Spleen (tissue), 7 donors: ENCODE data around the gene TMC1.

Source experiments
- CTCF ChIP-seq, 11 experiments: fragments of 200-600 bp in 7 of 11; fragments of 450-650 bp in 4 of 11; sonication (generic) in 4 of 11; IDR thresholded peaks in 8 of 11; conservative IDR thresholded peaks in 3 of 11; 1 replicate in 7 of 11; 2 replicates in 4 of 11; pipeline versions ENCODE4 v1.4.0 to v1.8.0; 2016 to 2021; ENCODE audit warnings: antibody characterized with exemption in 11 of 11, inconsistent platforms in 4 of 11, mild to moderate bottlenecking in 1 of 11
- POLR2A ChIP-seq, 3 donors: fragments of 450-650 bp; IDR thresholded peaks; one replicate each; pipeline ENCODE4 v1.5.1; 2017; ENCODE audit warnings: antibody characterized with exemption in 3 of 3, mild to moderate bottlenecking in 1 of 3
- POLR2AphosphoS5 ChIP-seq, 3 donors: sonication (generic); formaldehyde crosslinking; IDR thresholded peaks; one replicate each; pipeline ENCODE4 v1.5.1; 2017; ENCODE audit warnings: antibody characterized with exemption in 3 of 3
- donor health status: DM: no; HTN: no; CAD: no; lungs with moderate emphysema.
- donor health status: DM: no; HTN: no; CAD: no.
- donor health status: DM: no; HTN: no; CAD: no.

- TF ChIP-seq POLR2A (IDR thresholded peaks at IDR 0.05) (no peak), CTCF (IDR thresholded peaks at IDR 0.05 in 8 of 11, conservative IDR thresholded peaks at IDR 0.05 in 3 of 11) (no peak), POLR2AphosphoS5 (IDR thresholded peaks at IDR 0.05) (no peak)
Observed at GRCh38 chr9:72826996-72827949, 305.9 kb downstream of the TMC1 start.
